ENCODE measurements around the gene TNFSF13B.

The TNFSF13B gene

DNA sequence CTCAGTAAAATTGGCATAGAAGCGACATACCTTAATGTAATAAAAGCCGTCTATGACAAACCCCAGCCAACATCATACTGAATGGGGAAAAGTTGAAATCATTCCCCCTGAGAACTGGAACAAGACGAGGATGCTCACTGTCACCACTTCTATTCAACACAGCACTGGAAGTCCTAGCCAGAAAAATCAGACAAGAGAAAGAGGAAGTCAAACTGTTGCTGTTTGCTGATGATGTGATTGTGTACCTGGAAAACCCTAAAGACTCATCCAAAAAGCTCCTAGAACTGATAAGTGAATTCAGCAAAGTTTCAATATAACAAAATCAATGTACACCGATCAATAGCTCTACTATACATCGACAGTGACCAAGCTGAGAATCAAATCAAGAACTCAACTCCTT, 63.3 kb downstream of the TNFSF13B start:
- TF ChIP-seq, protein P1, sequence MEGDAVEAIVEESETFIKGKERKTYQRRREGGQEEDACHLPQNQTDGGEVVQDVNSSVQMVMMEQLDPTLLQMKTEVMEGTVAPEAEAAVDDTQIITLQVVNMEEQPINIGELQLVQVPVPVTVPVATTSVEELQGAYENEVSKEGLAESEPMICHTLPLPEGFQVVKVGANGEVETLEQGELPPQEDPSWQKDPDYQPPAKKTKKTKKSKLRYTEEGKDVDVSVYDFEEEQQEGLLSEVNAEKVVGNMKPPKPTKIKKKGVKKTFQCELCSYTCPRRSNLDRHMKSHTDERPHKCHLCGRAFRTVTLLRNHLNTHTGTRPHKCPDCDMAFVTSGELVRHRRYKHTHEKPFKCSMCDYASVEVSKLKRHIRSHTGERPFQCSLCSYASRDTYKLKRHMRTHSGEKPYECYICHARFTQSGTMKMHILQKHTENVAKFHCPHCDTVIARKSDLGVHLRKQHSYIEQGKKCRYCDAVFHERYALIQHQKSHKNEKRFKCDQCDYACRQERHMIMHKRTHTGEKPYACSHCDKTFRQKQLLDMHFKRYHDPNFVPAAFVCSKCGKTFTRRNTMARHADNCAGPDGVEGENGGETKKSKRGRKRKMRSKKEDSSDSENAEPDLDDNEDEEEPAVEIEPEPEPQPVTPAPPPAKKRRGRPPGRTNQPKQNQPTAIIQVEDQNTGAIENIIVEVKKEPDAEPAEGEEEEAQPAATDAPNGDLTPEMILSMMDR (IDR thresholded peaks at IDR 0.05; ENCODE audit: insufficient read depth, low read length, poor library complexity, severe bottlenecking): no peak
- H3K27me3 ChIP-seq (replicated peaks; ENCODE audit: control insufficient read depth, insufficient read depth, low read length): no peaks in the 10 kb centered on the region
- no peaks in the 10 kb centered on the region for H3K36me3 ChIP-seq (ENCODE audit: control insufficient read depth, insufficient read depth, low read length)
- H3K4me3 ChIP-seq (replicated peaks; ENCODE audit: low read depth, low read length): no peak overlapping the region
- DNase-seq (ENCODE audit: extremely low read depth, insufficient read length): no peak

DNA sequence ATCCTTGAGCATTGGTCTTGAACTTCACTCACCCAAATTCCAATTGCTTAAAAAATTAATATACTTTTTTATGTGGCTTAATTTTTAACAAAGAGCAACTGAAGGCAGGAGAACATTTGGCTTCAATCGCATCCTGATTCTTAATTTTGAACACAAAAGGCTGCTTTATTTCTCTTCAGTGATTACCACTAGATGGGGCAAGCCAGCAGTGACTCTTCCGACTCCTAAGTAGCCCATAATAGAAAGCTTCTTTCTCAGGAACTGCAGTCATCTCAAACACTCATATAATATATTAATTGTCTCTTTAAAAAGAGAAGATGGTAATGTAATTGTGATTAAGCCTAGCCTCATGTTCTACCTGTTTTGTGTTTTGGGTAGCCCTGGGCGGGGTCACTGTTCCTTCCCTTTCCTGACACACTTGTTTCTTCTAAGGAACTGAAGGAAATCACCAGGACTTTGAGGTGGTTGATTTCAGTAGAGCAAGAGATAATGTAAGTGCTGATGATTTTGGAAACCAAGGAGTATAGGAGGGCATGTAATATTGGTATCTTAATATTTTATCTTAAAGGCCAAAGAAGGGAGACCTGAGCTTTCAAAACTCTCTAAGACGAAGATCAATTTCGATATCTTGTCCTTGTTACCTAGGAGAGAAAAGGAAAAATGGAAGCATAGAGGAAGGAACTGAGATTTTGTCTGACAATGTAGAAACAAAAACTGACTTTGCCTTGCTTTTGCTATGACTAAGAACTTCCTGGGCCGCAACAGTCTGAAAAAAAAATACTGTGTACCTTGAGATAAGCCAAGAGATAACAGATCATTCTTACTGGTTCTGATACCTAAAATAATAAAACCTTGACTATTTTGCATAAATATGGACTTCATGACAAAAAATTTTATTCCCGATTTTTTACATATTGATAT, 73.1 kb downstream of the TNFSF13B start:
- Histone ChIP-seq H3K36me3 (ENCODE audit: control insufficient read depth, insufficient read depth, low read length) (no peaks in the 10 kb centered on the region), H3K27me3 (replicated peaks; ENCODE audit: control insufficient read depth, insufficient read depth, low read length) (no peaks in the 10 kb centered on the region; the same call in 1 of the 2 replicates), H3K4me3 (replicated peaks; ENCODE audit: low read depth, low read length) (no peak overlapping the region)
- DNase-seq (ENCODE audit: extremely low read depth, insufficient read length): no peak
- TF ChIP-seq, protein P1 (IDR thresholded peaks at IDR 0.05; ENCODE audit: insufficient read depth, low read length, poor library complexity, severe bottlenecking): peak; percentile 62

DNA sequence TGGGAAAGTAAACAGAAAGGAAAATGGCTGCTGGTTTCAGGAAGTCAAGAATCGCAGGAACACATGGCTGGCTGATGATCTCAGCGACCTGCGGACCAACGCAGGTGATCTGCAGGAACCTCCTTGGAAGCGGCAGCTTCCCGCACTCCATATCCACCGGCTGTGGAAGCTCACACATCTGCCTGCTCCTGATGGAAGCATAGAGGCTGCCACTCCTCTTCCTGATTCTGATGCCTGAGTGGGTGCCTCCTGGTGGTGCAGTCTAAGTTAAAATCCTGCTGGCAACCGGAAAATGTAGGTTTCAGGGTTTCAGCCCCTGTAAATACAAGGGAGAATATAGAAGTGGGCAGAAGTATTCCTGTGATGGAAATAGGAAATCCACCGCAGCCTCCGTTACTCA, 75.5 kb downstream of the TNFSF13B start:
- DNase-seq (ENCODE audit: extremely low read depth, insufficient read length): no peak
- no peaks in the 10 kb centered on the region; the same call in 1 of the 2 replicates for H3K27me3 ChIP-seq (replicated peaks; ENCODE audit: control insufficient read depth, insufficient read depth, low read length)
- no peak overlapping the region for H3K4me3 ChIP-seq (replicated peaks; ENCODE audit: low read depth, low read length)
- H3K36me3 ChIP-seq (ENCODE audit: control insufficient read depth, insufficient read depth, low read length): no peaks in the 10 kb centered on the region
- TF ChIP-seq, protein P1 (IDR thresholded peaks at IDR 0.05; ENCODE audit: insufficient read depth, low read length, poor library complexity, severe bottlenecking): no peak

DNA sequence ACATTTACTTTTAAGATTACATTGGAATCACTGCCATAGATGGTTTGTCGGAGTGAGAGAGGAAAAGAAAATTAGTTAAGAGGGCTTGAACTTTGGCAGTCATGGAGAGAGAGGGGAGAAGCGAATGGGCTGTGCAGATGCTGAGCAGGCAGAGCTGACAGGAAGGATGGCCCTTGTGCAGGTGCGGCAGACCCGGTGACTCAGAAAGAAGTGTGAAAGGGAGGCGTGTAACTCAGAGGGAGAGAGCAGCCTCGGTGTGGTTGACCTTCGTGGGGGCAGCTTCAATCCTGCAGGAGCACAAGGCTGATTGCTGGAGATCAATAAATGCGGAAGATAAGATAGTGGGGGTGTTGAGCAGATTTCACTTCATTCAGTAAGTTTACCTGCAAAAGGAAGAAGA, 76.9 kb downstream of the TNFSF13B start:
- TF ChIP-seq, protein P1 (IDR thresholded peaks at IDR 0.05; ENCODE audit: insufficient read depth, low read length, poor library complexity, severe bottlenecking): no peak

DNA sequence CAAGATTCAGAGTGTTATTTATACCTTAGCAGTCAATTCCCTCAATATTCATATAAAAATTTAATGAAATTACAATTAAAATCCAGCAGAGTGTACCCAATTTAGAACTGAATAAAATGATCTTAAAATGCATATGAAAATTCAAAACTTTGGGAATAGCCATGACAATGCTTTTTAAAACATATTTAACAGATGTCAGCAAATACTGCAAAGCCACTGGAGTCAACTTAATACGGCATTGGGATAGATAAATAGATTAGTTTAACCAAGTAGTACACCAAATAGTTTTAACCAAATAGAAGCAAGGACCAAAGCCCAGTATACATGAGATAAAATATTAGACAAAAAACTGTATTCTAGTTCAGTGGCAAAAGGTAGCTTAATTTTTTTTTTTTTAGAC, 79.8 kb downstream of the TNFSF13B start:
- no peaks in the 10 kb centered on the region for H3K36me3 ChIP-seq (ENCODE audit: control insufficient read depth, insufficient read depth, low read length)
- TF ChIP-seq, protein P1 (IDR thresholded peaks at IDR 0.05; ENCODE audit: insufficient read depth, low read length, poor library complexity, severe bottlenecking): no peak
- H3K27me3 ChIP-seq (replicated peaks; ENCODE audit: control insufficient read depth, insufficient read depth, low read length): no peaks in the 10 kb centered on the region
- H3K4me3 ChIP-seq (replicated peaks; ENCODE audit: low read depth, low read length): no peak overlapping the region
- no peak for DNase-seq (ENCODE audit: extremely low read depth, insufficient read length)

More for the DNA sequence above, 76.9 kb downstream of the TNFSF13B start:
- H3K36me3 ChIP-seq (ENCODE audit: control insufficient read depth, insufficient read depth, low read length): no peaks in the 10 kb centered on the region
- no peak overlapping the region for H3K4me3 ChIP-seq (replicated peaks; ENCODE audit: low read depth, low read length)
- DNase-seq (ENCODE audit: extremely low read depth, insufficient read length): no peak
- H3K27me3 ChIP-seq (replicated peaks; ENCODE audit: control insufficient read depth, insufficient read depth, low read length): no peaks in the 10 kb centered on the region
